Aorta (tissue), 5 donors: Measurements from ENCODE around the gene MYBL2. TPM values are rescaled to one million over a fixed set of nuclear protein-coding genes. Genes with fewer than 3 reads are reported as not detected.

ENCODE experiments used
- ATAC-seq: fragments of 200-7000 bp; cut with Tn5 transposase; one replicate; pipeline ENCODE4 v1.9.1; 2022; ENCODE audit warnings: moderate library complexity; ENCODE audit not compliant: low FRiP score
- DNase-seq, 2 donors: peaks; one replicate each; pipeline ENCODE4 v3.0.0-alpha.2; 2020
- H3K27ac ChIP-seq, 2 donors: one replicate each; pipeline ENCODE4 v1.5.1; 2013; ENCODE audit warnings: low read length in 2 of 2, mild to moderate bottlenecking in 2 of 2, moderate library complexity in 2 of 2, control low read depth in 1 of 2, inconsistent platforms in 1 of 2, low read depth in 1 of 2
- H3K27me3 ChIP-seq, 2 donors: one replicate each; pipeline ENCODE4 v1.6.1; 2013; ENCODE audit warnings: control low read depth in 1 of 2, low read length in 1 of 2, mild to moderate bottlenecking in 1 of 2, moderate library complexity in 1 of 2; ENCODE audit not compliant: insufficient read depth in 2 of 2, control insufficient read depth in 1 of 2
- H3K36me3 ChIP-seq, 2 donors: one replicate each; pipeline ENCODE4 v1.6.1; 2013; ENCODE audit warnings: control low read depth in 1 of 2, low read length in 1 of 2, mild to moderate bottlenecking in 1 of 2; ENCODE audit not compliant: insufficient read depth in 2 of 2, control insufficient read depth in 1 of 2
- H3K4me1 ChIP-seq, 2 donors: one replicate each; pipeline ENCODE4 v1.6.1; 2013; ENCODE audit warnings: low read length in 2 of 2, control low read depth in 1 of 2, mild to moderate bottlenecking in 1 of 2, moderate library complexity in 1 of 2; ENCODE audit not compliant: insufficient read depth in 2 of 2, control insufficient read depth in 1 of 2
- H3K4me3 ChIP-seq, 2 donors: one replicate each; pipeline ENCODE4 v1.5.1; 2013; ENCODE audit warnings: low read length in 2 of 2, control low read depth in 1 of 2, mild to moderate bottlenecking in 1 of 2
- H3K9me3 ChIP-seq: one replicate; pipeline ENCODE4 v1.6.1; 2013; ENCODE audit warnings: mild to moderate bottlenecking, low read length; ENCODE audit not compliant: control insufficient read depth
- WGBS, 2 donors: extraction: QIAGEN DNeasy Blood & Tissue Kit; methylation state at CpG; one replicate each; pipeline ENCODE4 v1.1.7; 2013; 5-methylcytosine and 5-hydroxymethylcytosine counted together
- intact Hi-C, 2 donors: fragments of 100-400 bp; cut with DNase I; formaldehyde crosslinking; loops; one replicate each; pipeline versions ENCODE4 v1.14.2 to v1.15.0; 2022
- polyA plus RNA-seq, 2 donors: library from polyadenylated mRNA; stranded (reverse); fragments of 200-250 nt; gene quantifications; one replicate each; pipeline ENCODE4 v1.2.3, GENCODE V29; 2013
- total RNA-seq, 2 donors: library from RNA; stranded (reverse); fragmentation: NEBNext Ultra II Directional; extraction: Animal tissue kit (Norgen Biotek cat#: 25700); gene quantifications; one replicate each; pipeline ENCODE4 v1.2.1, GENCODE V29; 2021
- donor health status: healthy with polysubstance abuse.
- donor health status: Bipolar disorder and iron deficiency.
- donor health status: DM: no; HTN: no; CAD: no.
- donor health status: DM: no; HTN: no; CAD: no.
- donor health status: DM: yes; HTN: yes; CAD: no.

MYBL2 gene
- total and polyA plus RNA-seq, 4 donors: 0.20 to 1.3 (median 0.89) TPM

DNA sequence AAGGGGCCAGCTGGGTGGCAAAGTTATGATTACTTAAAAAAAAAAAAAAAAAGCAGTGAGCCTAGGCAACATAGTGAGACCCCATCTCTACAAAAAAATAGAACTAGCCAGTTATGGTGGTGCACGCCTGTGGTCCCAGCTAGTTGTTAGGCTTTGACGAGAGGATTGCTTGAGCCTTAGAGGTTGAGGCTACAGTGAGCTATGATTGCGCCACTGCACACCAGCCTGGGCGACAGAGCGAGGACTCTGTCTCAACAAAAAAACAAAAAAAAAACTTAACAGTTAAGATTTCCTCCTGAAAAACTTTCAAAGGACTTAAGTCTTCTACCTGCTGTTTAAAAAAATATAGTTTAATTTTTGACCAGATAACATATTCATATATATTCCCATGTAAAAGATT lies 57.5 kb downstream of the MYBL2 start:
- Histone ChIP-seq H3K27ac (no peak overlapping the region), H3K4me3 (no peak overlapping the region), H3K36me3 (no peaks in the 10 kb centered on the region), H3K9me3 (peaks cover 3% of the 10 kb centered on the region), H3K27me3 (no peaks in the 10 kb centered on the region), H3K4me1 (no peaks in the 10 kb centered on the region)
- whole genome bisulfite sequencing, 2 donors: 88% methylated on average over 5 of the region's 5 CpGs
- peak in 1 of 2 donors; percentile 2 for DNase-seq
- no peak for ATAC-seq
- intact Hi-C loops: no loop called here

DNA sequence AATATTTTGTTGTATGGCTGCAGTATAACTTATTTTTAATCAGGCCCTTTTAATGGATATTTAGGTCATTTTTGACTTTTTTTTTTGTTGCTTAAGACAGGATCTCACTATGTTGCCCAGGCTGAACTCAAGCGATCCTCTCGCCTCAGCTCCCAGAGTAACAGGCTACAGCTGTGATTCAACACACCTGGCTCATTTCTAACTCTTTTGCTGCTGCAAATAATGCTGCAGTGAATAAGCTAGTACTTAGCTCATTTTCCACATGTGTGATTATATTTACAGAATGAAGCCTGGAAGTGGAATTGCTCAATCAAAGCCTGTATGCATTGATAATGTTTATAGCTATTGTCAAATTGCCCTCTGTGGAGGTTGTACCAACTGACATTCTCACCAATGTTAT lies 58.8 kb downstream of the MYBL2 start:
- peak in 1 of 2 donors; percentile 3 for DNase-seq
- no peaks in the 10 kb centered on the region for H3K4me1 ChIP-seq
- intact Hi-C loops: no loop called here
- H3K9me3 ChIP-seq: no peaks in the 10 kb centered on the region
- 91 to 94% methylated on average over 2 of the region's 2 CpGs for WGBS, 2 donors
- H3K4me3 ChIP-seq: no peak overlapping the region
- no peak overlapping the region for H3K27ac ChIP-seq
- no peaks in the 10 kb centered on the region for H3K36me3 ChIP-seq
- no peaks in the 10 kb centered on the region for H3K27me3 ChIP-seq
- ATAC-seq: no peak

- no peaks in the 10 kb centered on the region for H3K4me1 ChIP-seq
- 80 to 84% methylated on average over 10 of the region's 10 CpGs for WGBS, 2 donors
- no peaks in the 10 kb centered on the region for H3K9me3 ChIP-seq
- no peak for ATAC-seq
- H3K36me3 ChIP-seq: no peaks in the 10 kb centered on the region
- DNase-seq: peak in 1 of 2 donors; percentile 36
- intact Hi-C loops: no loop called here
- H3K27me3 ChIP-seq: no peaks in the 10 kb centered on the region
- no peak overlapping the region for H3K4me3 ChIP-seq
- no peak overlapping the region for H3K27ac ChIP-seq
Measured at GRCh38 chr20:43726333-43726732, 59.4 kb downstream of the MYBL2 start.

- no peaks in the 10 kb centered on the region for H3K4me1 ChIP-seq
- intact Hi-C loops: no loop called here
- peak in 1 of 2 donors; percentile 37 for DNase-seq
- no peaks in the 10 kb centered on the region for H3K36me3 ChIP-seq
- no peak for ATAC-seq
- H3K4me3 ChIP-seq: no peak within 1 kb of the TSS
- H3K27ac ChIP-seq: no peak within 1 kb of the TSS
- 81 to 83% methylated on average over 11 of the region's 11 CpGs for WGBS, 2 donors
- H3K9me3 ChIP-seq: no peaks in the 10 kb centered on the region
- H3K27me3 ChIP-seq: no peaks in the 10 kb centered on the region
Measured at GRCh38 chr20:43726811-43727338, 60.0 kb downstream of the MYBL2 start, which contains the start of gene GTSF1L. GTSF1L (minus strand) TSS chr20:43727002; CDS start chr20:43726694, 308 bp downstream.

GRCh38 chr20:43727980-43728590 lies 61.2 kb downstream of the MYBL2 start:
- WGBS, 2 donors: 93 to 95% methylated on average over 1 of the region's 1 CpG
- Histone ChIP-seq H3K9me3 (no peaks in the 10 kb centered on the region), H3K36me3 (no peaks in the 10 kb centered on the region), H3K4me3 (no peak overlapping the region), H3K27me3 (no peaks in the 10 kb centered on the region), H3K4me1 (no peaks in the 10 kb centered on the region), H3K27ac (no peak overlapping the region)
- DNase-seq (no peak), ATAC-seq (no peak)
- intact Hi-C loops: no loop called here

DNA sequence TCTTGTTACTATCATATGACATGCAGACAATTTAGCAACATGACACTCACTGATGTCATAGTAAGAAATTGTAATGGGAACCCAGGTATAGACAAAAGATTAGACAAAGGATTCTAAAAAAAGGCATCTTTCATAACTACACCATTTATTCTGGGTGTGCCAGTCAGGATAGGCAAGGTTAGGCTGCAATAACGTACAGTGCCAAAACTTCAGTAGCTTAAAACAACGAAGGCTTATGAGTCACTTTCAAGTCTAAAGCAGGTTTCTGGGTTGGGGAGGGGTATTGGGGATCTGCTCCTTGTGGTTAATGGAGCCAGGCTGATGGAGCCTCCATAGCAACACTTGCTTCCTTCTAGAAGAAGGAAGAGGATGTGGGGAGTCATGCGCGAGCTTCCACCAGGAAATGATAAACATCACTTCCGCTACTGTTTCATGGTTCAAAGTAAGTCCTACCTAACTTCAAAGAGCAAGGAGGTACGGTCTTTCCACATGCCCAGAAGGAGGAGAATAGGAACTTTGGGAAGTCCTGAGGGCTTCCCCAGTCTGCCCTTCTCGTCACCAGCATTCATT lies 61.9 kb downstream of the MYBL2 start:
- H3K27ac ChIP-seq: no peak overlapping the region
- no peaks in the 10 kb centered on the region for H3K9me3 ChIP-seq
- no peaks in the 10 kb centered on the region for H3K4me1 ChIP-seq
- no peak overlapping the region for H3K4me3 ChIP-seq
- intact Hi-C loops: no loop called here
- DNase-seq: no peak
- WGBS, 2 donors: 79 to 84% methylated on average over 7 of the region's 7 CpGs
- no peaks in the 10 kb centered on the region for H3K36me3 ChIP-seq
- no peaks in the 10 kb centered on the region for H3K27me3 ChIP-seq
- no peak for ATAC-seq

GRCh38 chr20:43731469-43731868 lies 64.6 kb downstream of the MYBL2 start:
- no peak for DNase-seq
- H3K4me1 ChIP-seq: no peaks in the 10 kb centered on the region
- H3K9me3 ChIP-seq: no peaks in the 10 kb centered on the region
- H3K4me3 ChIP-seq: no peak overlapping the region
- H3K36me3 ChIP-seq: no peaks in the 10 kb centered on the region
- H3K27ac ChIP-seq: no peak overlapping the region
- 54 to 62% methylated on average over 7 of the region's 7 CpGs for WGBS, 2 donors
- intact Hi-C loops: no loop called here
- no peak for ATAC-seq
- no peaks in the 10 kb centered on the region for H3K27me3 ChIP-seq

DNA sequence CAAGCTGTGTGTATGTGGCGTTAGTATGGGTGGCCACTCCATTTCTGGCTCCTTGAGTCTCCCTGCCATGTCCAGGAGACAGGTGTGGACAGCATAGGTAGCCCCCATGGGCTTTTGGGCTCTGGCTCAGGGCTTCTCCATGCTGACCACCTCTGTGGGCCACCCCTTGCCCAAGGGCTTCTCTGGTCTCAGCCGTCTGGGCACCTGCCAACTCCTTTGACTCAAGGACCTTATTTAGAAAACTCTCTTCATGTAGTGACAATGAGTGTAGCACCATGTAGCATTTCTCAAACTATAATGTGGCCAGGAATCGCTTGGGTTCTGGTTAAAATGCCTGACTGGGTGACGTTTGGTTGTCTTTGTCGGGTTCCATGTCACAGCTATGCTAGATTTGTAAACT lies 65.0 kb downstream of the MYBL2 start:
- Histone ChIP-seq H3K9me3 (no peaks in the 10 kb centered on the region), H3K4me3 (no peak overlapping the region), H3K36me3 (no peaks in the 10 kb centered on the region), H3K27me3 (no peaks in the 10 kb centered on the region), H3K4me1 (no peaks in the 10 kb centered on the region), H3K27ac (no peak overlapping the region)
- ATAC-seq (no peak), DNase-seq (peak in 1 of 2 donors; percentile 55)
- intact Hi-C loops: no loop called here
- 78 to 82% methylated on average over 5 of the region's 5 CpGs for WGBS, 2 donors

- H3K4me3 ChIP-seq: no peak overlapping the region
- intact Hi-C loops: no loop called here
- no peaks in the 10 kb centered on the region for H3K4me1 ChIP-seq
- DNase-seq (peak in 1 of 2 donors; percentile 2), ATAC-seq (no peak)
- no peak overlapping the region for H3K27ac ChIP-seq
- no peaks in the 10 kb centered on the region for H3K27me3 ChIP-seq
- WGBS, 2 donors: 36% methylated on average over 2 of the region's 2 CpGs
- H3K36me3 ChIP-seq: no peaks in the 10 kb centered on the region
- H3K9me3 ChIP-seq: no peaks in the 10 kb centered on the region
Measured at GRCh38 chr20:43736588-43737158, 69.8 kb downstream of the MYBL2 start.
